Hepatocyte (in vitro differentiated cells): ENCODE results near the gene SYNGR3.

Source experiments
- CTCF ChIP-seq: fragments of 200-600 bp; sonication (generic); IDR thresholded peaks from 2 replicates; pipeline ENCODE4 v1.5.1; 2016; ENCODE audit warnings: antibody characterized with exemption, mild to moderate bottlenecking; ENCODE audit not compliant: poor library complexity
- EZH2 ChIP-seq: fragments of 200-600 bp; sonication (generic); IDR thresholded peaks from 2 replicates; pipeline ENCODE4 v1.6.1; 2016; ENCODE audit warnings: antibody characterized with exemption, mild to moderate bottlenecking, borderline replicate concordance
- EZH2phosphoT487 ChIP-seq: fragments of 200-600 bp; sonication (generic); IDR thresholded peaks from one replicate; pipeline ENCODE4 v1.6.1; 2018; ENCODE audit warnings: antibody characterized with exemption, mild to moderate bottlenecking, low read depth, moderate library complexity; ENCODE audit not compliant: unreplicated experiment, severe bottlenecking

- TF ChIP-seq CTCF: no peak
- TF ChIP-seq EZH2: no peak
- no peak for TF ChIP-seq EZH2phosphoT487
These were observed 11.2 kb upstream of the SYNGR3 start for GRCh38 chr16:1978476-1979120.
